H9 (cell line): ENCODE measurements around the gene IVL. TPM values are rescaled to one million over a fixed set of nuclear protein-coding genes. Genes with fewer than 3 reads are reported as not detected.

Experiments used
- DNase-seq: peaks from one replicate; pipeline ENCODE4 v3.0.0-alpha.2; 2017
- H2AFZ ChIP-seq: one replicate; pipeline ENCODE4 v1.6.1; 2013; ENCODE audit warnings: mild to moderate bottlenecking, low read length, control low read depth, moderate library complexity
- H2AK5ac ChIP-seq: 2 replicates; pipeline ENCODE4 v1.6.1; 2013; ENCODE audit warnings: low read length, control low read depth, mixed read lengths; ENCODE audit not compliant: insufficient read length
- H2BK120ac ChIP-seq: one replicate; pipeline ENCODE4 v1.6.1; 2013; ENCODE audit warnings: low read depth, mild to moderate bottlenecking, low read length, control low read depth, inconsistent platforms; ENCODE audit not compliant: poor library complexity, severe bottlenecking
- H2BK12ac ChIP-seq: 2 replicates; pipeline ENCODE4 v1.6.1; 2013; ENCODE audit warnings: low read length, control low read depth, mixed read lengths, low read depth; ENCODE audit not compliant: insufficient read length
- H2BK15ac ChIP-seq: 2 replicates; pipeline ENCODE4 v1.6.1; 2013; ENCODE audit warnings: low read depth, low read length, control low read depth
- H2BK20ac ChIP-seq: one replicate; pipeline ENCODE4 v1.6.1; 2013; ENCODE audit warnings: low read depth, mild to moderate bottlenecking, low read length, control low read depth, inconsistent platforms; ENCODE audit not compliant: poor library complexity, severe bottlenecking
- H2BK5ac ChIP-seq: 2 replicates; pipeline ENCODE4 v1.6.1; 2013; ENCODE audit warnings: low read length, control low read depth, mixed read lengths; ENCODE audit not compliant: insufficient read length
- H3K14ac ChIP-seq: 2 replicates; pipeline ENCODE4 v1.6.1; 2013; ENCODE audit warnings: low read length, control low read depth; ENCODE audit not compliant: insufficient read depth
- H3K18ac ChIP-seq: 2 replicates; pipeline ENCODE4 v1.6.1; 2013; ENCODE audit warnings: low read depth, mild to moderate bottlenecking, mixed read lengths, low read length, control low read depth; ENCODE audit not compliant: insufficient read length
- H3K23ac ChIP-seq: 2 replicates; pipeline ENCODE4 v1.6.1; 2013; ENCODE audit warnings: low read length, control low read depth, mixed read lengths, low read depth; ENCODE audit not compliant: insufficient read length
- H3K23me2 ChIP-seq: 2 replicates; pipeline ENCODE4 v1.6.1; 2013; ENCODE audit warnings: low read depth, mild to moderate bottlenecking, mixed read lengths, low read length, control low read depth; ENCODE audit not compliant: insufficient read length, poor library complexity, severe bottlenecking
- H3K27ac ChIP-seq: 2 replicates; pipeline ENCODE4 v1.5.1; 2013; ENCODE audit warnings: low read length, control low read depth, mixed read lengths, low read depth; ENCODE audit not compliant: insufficient read length
- H3K27me3 ChIP-seq: 2 replicates; pipeline ENCODE4 v1.6.1; 2013; ENCODE audit warnings: low read length, control low read depth, inconsistent platforms; ENCODE audit not compliant: insufficient read depth
- H3K4ac ChIP-seq: 2 replicates; pipeline ENCODE4 v1.6.1; 2013; ENCODE audit warnings: low read depth, mild to moderate bottlenecking, control low read depth, inconsistent platforms, low read length, moderate library complexity
- H3K4me1 ChIP-seq: 2 replicates; pipeline ENCODE4 v1.6.1; 2013; ENCODE audit warnings: low read length, control low read depth, inconsistent platforms; ENCODE audit not compliant: insufficient read depth
- H3K4me2 ChIP-seq: 2 replicates; pipeline ENCODE4 v1.6.1; 2013; ENCODE audit warnings: low read length, control low read depth, mixed read lengths; ENCODE audit not compliant: insufficient read length, insufficient read depth
- H3K56ac ChIP-seq: 2 replicates; pipeline ENCODE4 v1.6.1; 2013; ENCODE audit warnings: low read depth, mild to moderate bottlenecking, mixed read lengths, low read length, control low read depth; ENCODE audit not compliant: insufficient read length
- H3K79me1 ChIP-seq: 2 replicates; pipeline ENCODE4 v1.6.1; 2013; ENCODE audit warnings: low read depth, mild to moderate bottlenecking, moderate library complexity, low read length, control low read depth, inconsistent platforms; ENCODE audit not compliant: insufficient read depth, poor library complexity, severe bottlenecking
- H3K79me2 ChIP-seq: 2 replicates; pipeline ENCODE4 v1.6.1; 2013; ENCODE audit warnings: low read length, control low read depth, inconsistent platforms; ENCODE audit not compliant: insufficient read depth
- H3K9ac ChIP-seq: 2 replicates; pipeline ENCODE4 v1.6.1; 2013; ENCODE audit warnings: low read length, control low read depth, mixed read lengths; ENCODE audit not compliant: insufficient read length; ENCODE audit errors: extremely low read depth
- H3K9me3 ChIP-seq: one replicate; pipeline ENCODE4 v1.6.1; 2013; ENCODE audit warnings: low read depth, low read length, inconsistent platforms; ENCODE audit not compliant: control insufficient read depth
- H3T11ph ChIP-seq: one replicate; pipeline ENCODE4 v1.6.1; 2013; ENCODE audit warnings: mild to moderate bottlenecking, low read length, control low read depth, inconsistent platforms
- H4K20me1 ChIP-seq: one replicate; pipeline ENCODE4 v1.6.1; 2013; ENCODE audit not compliant: control insufficient read depth, insufficient read length, insufficient read depth
- H4K5ac ChIP-seq: 2 replicates; pipeline ENCODE4 v1.6.1; 2013; ENCODE audit warnings: low read depth, mild to moderate bottlenecking, mixed read lengths, low read length, control low read depth; ENCODE audit not compliant: insufficient read length
- H4K8ac ChIP-seq: replicated peaks from 2 replicates; pipeline ENCODE4 v1.6.1; 2013; ENCODE audit warnings: low read length, control low read depth, mixed read lengths, low read depth; ENCODE audit not compliant: insufficient read length
- H4K91ac ChIP-seq: 2 replicates; pipeline ENCODE4 v1.6.1; 2013; ENCODE audit warnings: low read depth, mild to moderate bottlenecking, moderate library complexity, mixed read lengths, low read length, control low read depth; ENCODE audit not compliant: insufficient read length
- H3K27ac Mint-ChIP-seq, 3 experiments: 2 replicates in 2 of 3; 3 replicates in 1 of 3; pipeline ENCODE4 v1.8.0; 2020 to 2021; ENCODE audit warnings: mixed read lengths in 3 of 3, mild to moderate bottlenecking in 1 of 3, moderate library complexity in 1 of 3
- H3K27me3 Mint-ChIP-seq: 2 replicates; pipeline ENCODE4 v1.8.0; 2021; ENCODE audit warnings: low read depth, mild to moderate bottlenecking, moderate library complexity, mixed read lengths
- H3K36me3 Mint-ChIP-seq, 3 experiments: 2 replicates in 2 of 3; 3 replicates in 1 of 3; pipeline ENCODE4 v1.8.0; 2020 to 2021; ENCODE audit warnings: low read depth in 3 of 3, mixed read lengths in 3 of 3; ENCODE audit not compliant: insufficient read depth in 1 of 3
- H3K4me1 Mint-ChIP-seq, 2 experiments: 2 replicates each; pipeline ENCODE4 v1.8.0; 2020; ENCODE audit warnings: mixed read lengths in 2 of 2
- H3K4me3 Mint-ChIP-seq, 2 experiments: 2 replicates in 1 of 2; 3 replicates in 1 of 2; pipeline ENCODE4 v1.8.0; 2020 to 2021; ENCODE audit warnings: mild to moderate bottlenecking in 2 of 2, mixed read lengths in 2 of 2, moderate library complexity in 1 of 2
- H3K9me3 Mint-ChIP-seq, 2 experiments: 2 replicates in 1 of 2; 3 replicates in 1 of 2; pipeline ENCODE4 v1.8.0; 2020; ENCODE audit warnings: mild to moderate bottlenecking in 2 of 2, mixed read lengths in 2 of 2, moderate library complexity in 1 of 2
- WGBS: extraction: QIAGEN DNeasy Blood & Tissue Kit; methylation state at CpG from one replicate; pipeline ENCODE4 v1.1.7; 2013; ENCODE audit warnings: missing lambda C conversion rate, low lambda C conversion rate, mixed read lengths; ENCODE audit not compliant: insufficient read length; ENCODE audit errors: extremely low coverage; 5-methylcytosine and 5-hydroxymethylcytosine counted together
- total RNA-seq: library from RNA; stranded (reverse); gene quantifications from 2 replicates; pipeline ENCODE4 v1.2.1, GENCODE V29; 2021
- TF ChIP-seq, protein P1 (sequence below): fragments of 200-600 bp; sonication (generic); conservative IDR thresholded peaks from 3 replicates; pipeline ENCODE4 v1.8.0; 2021; ENCODE audit warnings: antibody characterized with exemption, mild to moderate bottlenecking

IVL gene
- total RNA-seq, 1 experiment from 2014 or later = not detected

DNA sequence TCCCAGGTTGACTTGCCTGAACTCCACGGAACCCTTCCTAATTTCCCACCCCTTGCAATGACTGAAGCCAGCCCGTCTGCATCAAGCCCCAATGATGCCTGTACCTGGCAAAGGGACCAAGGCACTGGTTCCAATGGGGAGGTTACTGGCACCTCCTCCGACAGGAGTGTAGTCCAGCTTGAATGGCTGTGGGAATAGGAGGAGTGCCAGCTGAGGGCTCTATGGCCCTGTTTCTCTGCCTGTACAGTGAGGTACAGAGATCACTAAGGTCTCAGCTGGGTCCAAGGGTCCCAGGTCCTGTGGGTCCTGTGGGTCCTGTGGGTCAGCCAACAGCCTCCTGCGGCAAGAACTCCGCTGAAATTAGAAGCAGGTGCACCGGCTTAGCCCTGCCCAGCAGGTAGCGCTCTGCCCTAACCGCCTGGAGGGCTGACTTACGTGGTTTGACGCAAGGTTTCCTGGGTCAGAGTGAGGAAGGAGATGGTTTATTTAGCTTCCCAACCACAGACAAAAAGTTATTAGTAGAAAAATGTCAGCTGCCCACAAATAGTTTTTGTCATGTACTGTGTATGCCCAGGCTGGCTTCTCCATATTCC lies 52.2 kb downstream of the IVL start:
- H3K56ac ChIP-seq = no peak overlapping the region
- H3K27me3 Mint-ChIP-seq = peaks cover 2% of the 10 kb centered on the region; the same call in 1 of the 2 replicates
- no peak overlapping the region for H3K27ac ChIP-seq
- no peak overlapping the region for H3T11ph ChIP-seq
- no peaks in the 10 kb centered on the region for H3K79me2 ChIP-seq
- no peak overlapping the region for H2BK120ac ChIP-seq
- no peak overlapping the region for H3K9ac ChIP-seq
- no peaks in the 10 kb centered on the region for H3K23me2 ChIP-seq
- no peak overlapping the region for H2AK5ac ChIP-seq
- H3K4me3 Mint-ChIP-seq = no peak overlapping the region
- H3K4ac ChIP-seq = no peak overlapping the region
- no peaks in the 10 kb centered on the region for H3K79me1 ChIP-seq
- peaks cover 0 to 25% of the 10 kb centered on the region in 2 experiments; a peak in 4 of 5 replicates for H3K9me3 Mint-ChIP-seq
- H4K8ac ChIP-seq = no peak overlapping the region
- no peaks in the 10 kb centered on the region for H3K27me3 ChIP-seq
- no peak overlapping the region for H2BK20ac ChIP-seq
- H3K18ac ChIP-seq = no peak overlapping the region
- H4K5ac ChIP-seq = no peak overlapping the region
- H2BK15ac ChIP-seq = no peak overlapping the region
- no peaks in the 10 kb centered on the region for H3K9me3 ChIP-seq
- H2BK5ac ChIP-seq = no peak overlapping the region
- no peaks in the 10 kb centered on the region for H3K4me1 ChIP-seq
- H3K23ac ChIP-seq = no peak overlapping the region
- no peak overlapping the region; a peak in 1 of 7 replicates for H3K27ac Mint-ChIP-seq
- no peak overlapping the region for H2AFZ ChIP-seq
- no peak overlapping the region for H2BK12ac ChIP-seq
- H3K14ac ChIP-seq = no peak overlapping the region
- no peaks in the 10 kb centered on the region for H4K20me1 ChIP-seq
- no peaks in the 10 kb centered on the region for H3K4me1 Mint-ChIP-seq
- no peak overlapping the region for H4K91ac ChIP-seq
- TF ChIP-seq, protein P1, sequence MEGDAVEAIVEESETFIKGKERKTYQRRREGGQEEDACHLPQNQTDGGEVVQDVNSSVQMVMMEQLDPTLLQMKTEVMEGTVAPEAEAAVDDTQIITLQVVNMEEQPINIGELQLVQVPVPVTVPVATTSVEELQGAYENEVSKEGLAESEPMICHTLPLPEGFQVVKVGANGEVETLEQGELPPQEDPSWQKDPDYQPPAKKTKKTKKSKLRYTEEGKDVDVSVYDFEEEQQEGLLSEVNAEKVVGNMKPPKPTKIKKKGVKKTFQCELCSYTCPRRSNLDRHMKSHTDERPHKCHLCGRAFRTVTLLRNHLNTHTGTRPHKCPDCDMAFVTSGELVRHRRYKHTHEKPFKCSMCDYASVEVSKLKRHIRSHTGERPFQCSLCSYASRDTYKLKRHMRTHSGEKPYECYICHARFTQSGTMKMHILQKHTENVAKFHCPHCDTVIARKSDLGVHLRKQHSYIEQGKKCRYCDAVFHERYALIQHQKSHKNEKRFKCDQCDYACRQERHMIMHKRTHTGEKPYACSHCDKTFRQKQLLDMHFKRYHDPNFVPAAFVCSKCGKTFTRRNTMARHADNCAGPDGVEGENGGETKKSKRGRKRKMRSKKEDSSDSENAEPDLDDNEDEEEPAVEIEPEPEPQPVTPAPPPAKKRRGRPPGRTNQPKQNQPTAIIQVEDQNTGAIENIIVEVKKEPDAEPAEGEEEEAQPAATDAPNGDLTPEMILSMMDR = peak; percentile 68
- no CpG with 5 or more reads among the region's 10 CpGs for WGBS
- no peak overlapping the region for H3K4me2 ChIP-seq
- no peaks in the 10 kb centered on the region for H3K36me3 Mint-ChIP-seq
- DNase-seq = peak; percentile 27

Other genes with a start within 250 kb of the IVL start
- not detected in 2 replicates for gene LCE2D, start 245.2 kb upstream of the IVL start, total RNA-seq
- gene LCE2C, start 233.3 kb upstream of the IVL start, total RNA-seq = not detected in 2 replicates
- not detected in 2 replicates for gene LCE2B, start 222.4 kb upstream of the IVL start, total RNA-seq
- gene LCE2A, start 210.2 kb upstream of the IVL start, total RNA-seq = not detected in 2 replicates
- gene LCE4A, start 200.4 kb upstream of the IVL start, total RNA-seq = not detected in 2 replicates
- not detected in 2 replicates for gene KPRP, start 150.5 kb upstream of the IVL start, total RNA-seq
- gene LCE1F, start 133.4 kb upstream of the IVL start, total RNA-seq = not detected in 2 replicates
- not detected in 2 replicates for gene LCE1E, start 122.3 kb upstream of the IVL start, total RNA-seq
- not detected in 2 replicates for gene LCE1D, start 111.8 kb upstream of the IVL start, total RNA-seq
- not detected in 2 replicates for gene LCE1C, start 101.9 kb upstream of the IVL start, total RNA-seq
- not detected in 2 replicates for gene LCE1B, start 96.6 kb upstream of the IVL start, total RNA-seq
- gene LCE1A, start 81.1 kb upstream of the IVL start, total RNA-seq = not detected in 2 replicates
- gene LCE6A, start 65.7 kb upstream of the IVL start, total RNA-seq = not detected in 2 replicates
- gene LCE7A, start 48.5 kb upstream of the IVL start, total RNA-seq = not detected in 2 replicates
- gene SMCP, start 30.2 kb upstream of the IVL start, total RNA-seq = not detected in 2 replicates
- gene SPRR5, start 38.7 kb downstream of the IVL start, total RNA-seq = not detected in 2 replicates
- gene SPRR4, start 62.1 kb downstream of the IVL start, total RNA-seq = not detected in 2 replicates
- not detected in 2 replicates for gene SPRR1A, start 75.5 kb downstream of the IVL start, total RNA-seq
- not detected in 2 replicates for gene SPRR3, start 93.2 kb downstream of the IVL start, total RNA-seq
- gene SPRR1B, start 122.7 kb downstream of the IVL start, total RNA-seq = not detected in 2 replicates
- gene SPRR2D, start 132.6 kb downstream of the IVL start, total RNA-seq = not detected in 2 replicates
- not detected in 2 replicates for gene SPRR2A, start 149.0 kb downstream of the IVL start, total RNA-seq
- not detected in 2 replicates for gene SPRR2B, start 163.1 kb downstream of the IVL start, total RNA-seq
- not detected in 2 replicates for gene SPRR2E, start 186.0 kb downstream of the IVL start, total RNA-seq
- not detected in 2 replicates for gene SPRR2F, start 205.0 kb downstream of the IVL start, total RNA-seq
- gene SPRR2G, start 242.3 kb downstream of the IVL start, total RNA-seq = not detected in 2 replicates